GM12872 (cell line): Measurements from ENCODE around the gene OR5H15.

Experiments
- CTCF ChIP-seq: IDR thresholded peaks from 3 replicates; pipeline ENCODE4 v1.5.1; 2011; ENCODE audit warnings: low read depth, mild to moderate bottlenecking, low read length, moderate library complexity; ENCODE audit not compliant: insufficient read depth

Gene OR5H15

GRCh38 chr3:98209244-98209643 is 42.7 kb downstream of the OR5H15 start:
- TF ChIP-seq CTCF, result no peak

GRCh38 chr3:98213276-98213675 is 46.8 kb downstream of the OR5H15 start:
- TF ChIP-seq CTCF, result no peak

GRCh38 chr3:98215051-98215450 is 48.6 kb downstream of the OR5H15 start:
- TF ChIP-seq CTCF, result no peak
